ENCODE results near the gene CHST10. TPM values are rescaled to one million over a fixed set of nuclear protein-coding genes. Genes with fewer than 3 reads are reported as not detected.
A peak's percentile ranks its signal among the peaks of the same experiment; 100 is the strongest.

CHST10 gene
- total and polyA plus RNA-seq, 12 donors = 5.1 to 11.8 (median 8.9) TPM

GRCh38 chr2:100416397-100416934 lies 1.0 kb downstream of the CHST10 start:
- H3K27ac ChIP-seq = peak overlapping the region in 9 of 10 donors; percentile 73 to 91 (median 87)
- H3K27me3 ChIP-seq = peaks cover 0 to 8% (median 0%) of the 10 kb centered on the region in 7 donors
- ATAC-seq (peak in 5 of 8 donors; percentile 28 to 39 (median 33)), DNase-seq (no peak)
- H3K36me3 ChIP-seq = peaks cover 0 to 25% (median 0%) of the 10 kb centered on the region in 9 donors
- WGBS, 2 donors = 3 to 5% methylated on average over 5 of the region's 5 CpGs
- intact Hi-C loops (cut with DNase I) = loop anchor here in 2 of 10 donors (10.0 kb wide), 2 partner anchors 148 to 568 kb away; partner anchors contain the start of gene PDCL3 (in 1 of the 2)
- H3K4me3 ChIP-seq = peak overlapping the region; percentile 68 to 97 (median 82)
- H3K4me1 ChIP-seq = peaks cover 0 to 25% (median 19%) of the 10 kb centered on the region in 9 donors
- TF ChIP-seq, protein P1, sequence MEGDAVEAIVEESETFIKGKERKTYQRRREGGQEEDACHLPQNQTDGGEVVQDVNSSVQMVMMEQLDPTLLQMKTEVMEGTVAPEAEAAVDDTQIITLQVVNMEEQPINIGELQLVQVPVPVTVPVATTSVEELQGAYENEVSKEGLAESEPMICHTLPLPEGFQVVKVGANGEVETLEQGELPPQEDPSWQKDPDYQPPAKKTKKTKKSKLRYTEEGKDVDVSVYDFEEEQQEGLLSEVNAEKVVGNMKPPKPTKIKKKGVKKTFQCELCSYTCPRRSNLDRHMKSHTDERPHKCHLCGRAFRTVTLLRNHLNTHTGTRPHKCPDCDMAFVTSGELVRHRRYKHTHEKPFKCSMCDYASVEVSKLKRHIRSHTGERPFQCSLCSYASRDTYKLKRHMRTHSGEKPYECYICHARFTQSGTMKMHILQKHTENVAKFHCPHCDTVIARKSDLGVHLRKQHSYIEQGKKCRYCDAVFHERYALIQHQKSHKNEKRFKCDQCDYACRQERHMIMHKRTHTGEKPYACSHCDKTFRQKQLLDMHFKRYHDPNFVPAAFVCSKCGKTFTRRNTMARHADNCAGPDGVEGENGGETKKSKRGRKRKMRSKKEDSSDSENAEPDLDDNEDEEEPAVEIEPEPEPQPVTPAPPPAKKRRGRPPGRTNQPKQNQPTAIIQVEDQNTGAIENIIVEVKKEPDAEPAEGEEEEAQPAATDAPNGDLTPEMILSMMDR (IDR thresholded peaks at IDR 0.05) = no peak
- H3K9me3 ChIP-seq = no peaks in the 10 kb centered on the region

- WGBS, 2 donors = 96 to 97% methylated on average over 4 of the region's 4 CpGs
- H3K27me3 ChIP-seq = peaks cover 0 to 8% (median 0%) of the 10 kb centered on the region in 7 donors
- peaks cover 0 to 31% (median 0%) of the 10 kb centered on the region in 9 donors for H3K36me3 ChIP-seq
- DNase-seq (no peak), ATAC-seq (no peak)
- H3K4me3 ChIP-seq = no peak overlapping the region
- no peaks in the 10 kb centered on the region for H3K9me3 ChIP-seq
- H3K27ac ChIP-seq = no peak overlapping the region
- intact Hi-C loops (cut with DNase I) = loop anchor here in 2 of 10 donors (10.0 kb wide), 2 partner anchors 151 to 571 kb away; partner anchors contain the start of gene PDCL3 (in 1 of the 2)
- TF ChIP-seq, protein P1 (IDR thresholded peaks at IDR 0.05) = no peak
- peaks cover 0 to 31% (median 23%) of the 10 kb centered on the region in 9 donors for H3K4me1 ChIP-seq
Observed at GRCh38 chr2:100413571-100413970, 3.9 kb downstream of the CHST10 start.

DNA sequence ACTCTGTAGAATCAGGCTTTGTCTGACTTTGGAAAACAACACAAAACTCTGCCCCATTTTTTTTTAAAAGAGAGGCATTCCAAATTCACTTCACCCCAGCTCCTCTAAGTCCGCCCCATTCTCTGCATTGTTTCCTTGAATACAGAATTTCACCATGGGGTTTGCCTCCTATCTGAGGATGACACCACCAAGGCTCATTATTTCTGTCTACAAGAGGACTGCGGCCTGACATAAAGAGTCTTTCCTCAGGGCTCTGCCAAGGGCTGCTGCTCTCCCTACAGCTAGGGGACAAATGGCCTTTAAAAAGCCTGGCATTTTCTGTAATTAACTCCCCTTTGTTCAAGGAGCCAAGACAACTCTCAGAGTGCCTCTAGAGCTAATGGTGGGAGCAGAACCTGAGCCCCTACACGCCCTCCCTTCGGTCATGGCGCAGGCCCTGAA lies 4.6 kb downstream of the CHST10 start:
- DNase-seq = no peak
- WGBS, 2 donors = 97 to 98% methylated on average over 5 of the region's 5 CpGs
- Histone ChIP-seq H3K4me3 (no peak overlapping the region), H3K36me3 (peaks cover 0 to 31% (median 0%) of the 10 kb centered on the region in 9 donors), H3K27ac (no peak overlapping the region), H3K9me3 (no peaks in the 10 kb centered on the region), H3K27me3 (peaks cover 0 to 8% (median 0%) of the 10 kb centered on the region in 7 donors), H3K4me1 (peaks cover 0 to 36% (median 25%) of the 10 kb centered on the region in 9 donors)
- ATAC-seq = no peak
- TF ChIP-seq, protein P1 (IDR thresholded peaks at IDR 0.05) = no peak
- intact Hi-C loops (cut with DNase I) = loop anchor here in 2 of 10 donors (10.0 kb wide), 2 partner anchors 152 to 572 kb away; partner anchors contain the start of gene PDCL3 (in 1 of the 2)

DNA sequence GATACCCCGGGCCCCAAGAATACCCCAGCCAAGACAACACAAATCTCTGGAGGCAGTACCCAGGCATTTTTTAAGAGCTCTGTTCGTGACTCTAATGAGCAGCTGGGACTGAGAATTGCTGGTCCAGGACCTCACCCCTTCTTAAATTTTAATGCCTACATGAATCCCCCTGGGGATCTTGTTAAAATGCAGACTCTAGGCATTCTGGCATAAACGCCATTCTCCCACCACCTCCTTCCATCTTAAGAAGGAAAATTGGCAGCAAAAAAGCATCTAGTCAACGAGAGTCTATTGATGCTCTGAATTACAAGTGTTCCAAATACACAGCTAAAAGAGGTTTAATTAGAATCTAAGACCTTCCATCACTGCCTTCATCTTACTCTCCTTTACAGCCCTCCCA lies 5.0 kb downstream of the CHST10 start:
- Histone ChIP-seq H3K36me3 (peaks cover 0 to 31% (median 0%) of the 10 kb centered on the region in 9 donors), H3K27me3 (peaks cover 0 to 8% (median 0%) of the 10 kb centered on the region in 7 donors), H3K4me3 (no peak overlapping the region), H3K27ac (no peak overlapping the region), H3K4me1 (peaks cover 0 to 38% (median 24%) of the 10 kb centered on the region in 9 donors), H3K9me3 (no peaks in the 10 kb centered on the region)
- 90 to 94% methylated on average over 4 of the region's 4 CpGs for WGBS, 2 donors
- intact Hi-C loops (cut with DNase I) = loop anchor here in 2 of 10 donors (10.0 kb wide), 2 partner anchors 152 to 572 kb away; partner anchors contain the start of gene PDCL3 (in 1 of the 2)
- ATAC-seq (no peak), DNase-seq (no peak)
- TF ChIP-seq, protein P1 (IDR thresholded peaks at IDR 0.05) = no peak
